HUES48 (cell line): ENCODE data around the gene RAPGEF5.

Experiments
- H3K27ac ChIP-seq: one replicate; pipeline ENCODE4 v1.7.0; 2013; ENCODE audit warnings: low read depth, low read length, inconsistent platforms
- H3K27me3 ChIP-seq: 2 replicates; pipeline ENCODE4 v1.6.1; 2013; ENCODE audit warnings: mild to moderate bottlenecking, low read length; ENCODE audit not compliant: control insufficient read depth, insufficient read depth
- H3K36me3 ChIP-seq: 2 replicates; pipeline ENCODE4 v1.6.1; 2013; ENCODE audit warnings: low read length; ENCODE audit not compliant: control insufficient read depth, insufficient read depth
- H3K4me1 ChIP-seq: 2 replicates; pipeline ENCODE4 v1.6.1; 2013; ENCODE audit warnings: mild to moderate bottlenecking, low read length; ENCODE audit not compliant: control insufficient read depth, insufficient read depth
- H3K4me3 ChIP-seq: 2 replicates; pipeline ENCODE4 v1.5.1; 2013; ENCODE audit warnings: mild to moderate bottlenecking, low read depth, low read length
- H3K9ac ChIP-seq: 2 replicates; pipeline ENCODE4 v1.6.1; 2013; ENCODE audit warnings: mild to moderate bottlenecking, low read depth, low read length, moderate library complexity
- H3K9me3 ChIP-seq: 2 replicates; pipeline ENCODE4 v1.6.1; 2013; ENCODE audit warnings: low read length; ENCODE audit not compliant: control insufficient read depth, insufficient read depth

Gene RAPGEF5

DNA sequence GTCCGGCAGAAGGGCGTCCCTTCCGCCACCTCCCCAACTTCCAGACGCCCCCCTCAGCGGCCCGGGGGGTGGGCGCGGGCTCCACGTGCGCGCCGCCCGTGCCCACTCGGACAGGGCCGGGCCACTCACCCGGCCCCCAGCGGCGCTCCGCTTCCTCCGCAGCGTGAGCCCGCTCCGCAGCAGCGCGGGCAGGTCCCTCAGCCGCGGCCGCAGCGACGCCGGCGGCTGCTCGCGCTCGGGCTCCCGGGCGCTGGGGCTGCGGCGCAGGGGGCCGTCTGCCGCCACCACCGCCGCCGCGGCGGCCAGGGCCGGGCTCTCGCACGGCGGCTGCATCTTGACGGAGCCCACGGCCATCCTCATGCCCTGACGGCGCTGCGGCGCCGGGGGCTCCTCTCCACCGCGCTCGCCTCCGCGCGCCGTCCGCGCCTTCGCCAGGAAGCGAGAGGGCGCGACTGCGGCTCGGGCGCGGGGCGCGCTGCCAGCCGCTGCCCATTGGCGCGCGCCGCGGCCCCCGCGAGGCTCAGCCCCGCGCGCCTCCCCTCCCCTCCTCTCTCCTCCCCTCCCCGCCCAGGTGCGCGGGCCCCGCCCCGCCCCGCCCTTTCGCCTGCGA lies at the start of gene RAPGEF5:
Gene RAPGEF5 (minus strand): TSS at position 454 of the 610 bp plus-strand sequence. CDS start 94 bp downstream, at position 360.
- no peaks in the 10 kb centered on the region for H3K36me3 ChIP-seq
- H3K9ac ChIP-seq: no peak within 1 kb of the TSS
- no peaks in the 10 kb centered on the region for H3K9me3 ChIP-seq
- peak within 1 kb of the TSS; percentile 33 for H3K27ac ChIP-seq
- peaks cover 20% of the 10 kb centered on the region for H3K4me1 ChIP-seq
- H3K4me3 ChIP-seq: peak within 1 kb of the TSS; percentile 65
- H3K27me3 ChIP-seq: peaks cover 22% of the 10 kb centered on the region

DNA sequence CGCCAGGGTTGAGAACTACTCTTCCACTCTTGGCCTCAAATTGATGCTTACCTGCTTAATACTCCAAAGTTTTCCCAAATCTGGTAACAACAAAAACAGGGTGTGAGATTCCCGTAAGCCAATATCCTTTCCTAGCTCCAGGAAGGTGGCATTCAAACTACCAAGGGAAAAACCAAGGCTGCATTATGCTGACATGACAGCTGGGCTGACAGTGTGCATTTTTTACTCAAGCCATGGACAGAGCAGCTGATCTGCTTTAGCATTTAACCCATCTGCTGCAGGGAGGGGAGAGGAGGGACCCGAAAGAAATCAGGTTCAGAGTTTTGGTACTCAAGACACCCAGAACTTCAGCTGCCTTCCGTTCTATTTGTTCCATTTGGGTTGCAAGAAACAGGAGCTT lies 49.8 kb upstream of the RAPGEF5 start:
- H3K4me3 ChIP-seq: no peak overlapping the region
- no peak overlapping the region for H3K27ac ChIP-seq
- H3K4me1 ChIP-seq: peaks cover 4% of the 10 kb centered on the region; the same call in 1 of the 2 replicates
- H3K36me3 ChIP-seq: no peaks in the 10 kb centered on the region
- no peak overlapping the region for H3K9ac ChIP-seq
- no peaks in the 10 kb centered on the region for H3K27me3 ChIP-seq
- H3K9me3 ChIP-seq: no peaks in the 10 kb centered on the region

DNA sequence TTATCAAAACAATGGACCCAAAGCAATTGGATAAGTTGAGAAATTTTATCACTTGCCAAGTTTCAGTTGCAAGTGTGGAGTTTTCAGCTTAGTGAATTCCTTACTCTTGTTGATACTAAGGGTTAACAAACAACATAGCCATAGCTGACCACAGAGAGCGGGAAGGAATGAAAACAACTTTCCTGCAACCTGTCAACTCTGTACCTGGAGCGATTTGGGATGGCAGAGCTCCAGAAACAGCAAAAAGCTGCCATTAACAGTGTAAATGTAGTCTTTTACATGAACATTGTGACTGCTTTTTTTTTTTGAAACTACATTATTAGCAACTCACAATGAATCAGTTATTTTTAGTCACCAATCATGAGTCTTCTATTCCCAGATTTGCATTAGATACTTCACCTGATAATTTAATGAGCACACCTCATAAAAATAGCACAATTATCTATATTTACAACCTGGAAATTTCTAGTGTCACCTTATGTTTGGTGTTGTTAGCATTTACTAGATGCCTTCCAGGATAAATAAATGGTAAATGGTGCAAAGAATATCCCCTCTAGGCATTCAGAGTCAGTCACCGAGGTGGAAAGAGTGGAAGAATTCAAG lies 47.6 kb upstream of the RAPGEF5 start:
- no peaks in the 10 kb centered on the region for H3K9me3 ChIP-seq
- no peak overlapping the region for H3K4me3 ChIP-seq
- H3K9ac ChIP-seq: no peak overlapping the region
- no peaks in the 10 kb centered on the region for H3K27me3 ChIP-seq
- H3K4me1 ChIP-seq: no peaks in the 10 kb centered on the region
- no peak overlapping the region for H3K27ac ChIP-seq
- H3K36me3 ChIP-seq: no peaks in the 10 kb centered on the region

DNA sequence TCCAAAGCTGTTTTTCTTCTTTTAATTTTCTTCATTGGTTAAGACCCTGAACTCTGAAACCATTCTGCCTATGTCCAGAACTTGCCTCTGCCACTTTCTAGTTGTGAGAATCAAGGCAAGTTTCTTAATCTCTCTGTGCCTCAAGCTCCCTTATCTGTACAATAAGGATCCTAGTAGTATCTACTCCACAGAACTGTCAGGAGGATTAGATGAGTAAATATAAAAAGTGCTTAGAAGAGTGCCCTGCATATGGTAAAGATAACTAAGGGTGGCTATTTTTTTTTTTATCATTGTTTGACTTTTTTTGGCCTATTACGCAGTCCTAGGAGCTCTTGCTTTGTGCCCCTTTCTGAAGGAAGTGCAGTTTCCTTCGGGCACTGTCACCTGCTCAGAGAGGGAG lies 46.4 kb upstream of the RAPGEF5 start:
- H3K4me3 ChIP-seq: no peak overlapping the region
- no peaks in the 10 kb centered on the region for H3K27me3 ChIP-seq
- H3K9me3 ChIP-seq: no peaks in the 10 kb centered on the region
- H3K27ac ChIP-seq: no peak overlapping the region
- no peaks in the 10 kb centered on the region for H3K36me3 ChIP-seq
- no peaks in the 10 kb centered on the region for H3K4me1 ChIP-seq
- H3K9ac ChIP-seq: no peak overlapping the region

GRCh38 chr7:22402250-22402649 lies 45.3 kb upstream of the RAPGEF5 start:
- Histone ChIP-seq H3K27me3 (no peaks in the 10 kb centered on the region), H3K9me3 (no peaks in the 10 kb centered on the region), H3K27ac (no peak overlapping the region), H3K4me1 (no peaks in the 10 kb centered on the region), H3K9ac (no peak overlapping the region), H3K4me3 (no peak overlapping the region), H3K36me3 (no peaks in the 10 kb centered on the region)

DNA sequence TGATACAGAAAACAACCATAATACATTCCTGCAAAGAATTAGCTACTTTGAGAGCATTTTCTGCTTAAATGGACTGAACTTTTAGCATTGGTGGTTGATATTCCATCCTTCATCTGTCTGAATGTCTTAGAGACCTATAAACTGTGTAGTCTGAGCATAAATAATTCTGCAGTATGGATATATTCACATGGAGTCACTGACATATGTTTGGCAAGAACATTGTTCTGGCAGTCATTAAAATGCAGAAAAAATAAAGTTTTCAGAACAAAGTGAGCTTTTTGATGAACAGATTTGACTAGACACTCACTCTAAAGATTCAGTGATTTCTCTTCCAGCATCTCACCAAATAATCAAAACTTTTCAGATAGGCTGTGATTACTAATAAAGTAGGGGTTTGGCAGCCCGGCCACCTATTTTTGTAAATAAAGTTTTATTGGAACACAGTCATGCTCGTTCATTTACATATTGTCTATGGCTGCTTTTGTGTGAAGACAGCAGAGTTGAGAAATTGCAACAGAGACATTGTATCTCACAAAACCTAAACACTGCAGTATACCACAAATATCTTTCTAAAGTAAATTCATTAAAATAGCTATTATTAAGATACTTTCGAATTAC lies 44.1 kb upstream of the RAPGEF5 start:
- H3K27ac ChIP-seq: no peak overlapping the region
- H3K9me3 ChIP-seq: no peaks in the 10 kb centered on the region
- H3K27me3 ChIP-seq: no peaks in the 10 kb centered on the region
- no peaks in the 10 kb centered on the region for H3K4me1 ChIP-seq
- H3K9ac ChIP-seq: no peak overlapping the region
- H3K36me3 ChIP-seq: no peaks in the 10 kb centered on the region
- H3K4me3 ChIP-seq: no peak overlapping the region

DNA sequence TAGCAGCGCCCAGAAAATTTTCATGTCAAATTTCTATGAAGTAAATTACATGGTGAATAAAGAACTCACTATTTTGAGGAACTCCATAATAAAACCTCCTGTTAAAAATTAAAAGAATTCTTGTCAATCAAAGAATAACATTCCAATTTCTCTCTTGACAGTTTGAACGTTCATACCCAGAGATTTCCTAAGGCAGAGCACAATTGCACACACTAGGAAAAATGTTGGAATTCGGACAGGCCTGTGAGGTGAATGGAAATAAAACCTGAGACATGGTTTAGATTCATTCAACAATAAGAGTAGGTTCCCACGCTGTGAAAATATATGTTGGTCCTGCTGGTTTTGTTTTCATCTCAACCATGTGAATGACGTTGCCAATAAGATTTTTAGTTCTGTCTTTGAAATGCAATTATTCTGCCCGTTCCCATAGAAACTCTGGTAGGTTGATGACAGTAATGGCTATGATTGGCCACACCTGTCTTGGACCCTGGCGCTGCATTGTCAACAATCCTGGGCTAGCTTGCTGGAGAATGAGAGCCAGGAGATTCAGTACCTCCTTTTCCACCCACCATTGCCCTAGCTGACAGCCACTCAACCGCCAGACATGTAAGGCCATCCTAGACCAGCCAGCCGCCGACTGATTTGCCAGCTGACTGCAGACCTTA lies 43.3 kb upstream of the RAPGEF5 start:
- H3K9me3 ChIP-seq: no peaks in the 10 kb centered on the region
- H3K4me3 ChIP-seq: no peak overlapping the region
- no peaks in the 10 kb centered on the region for H3K4me1 ChIP-seq
- no peak overlapping the region for H3K27ac ChIP-seq
- no peaks in the 10 kb centered on the region for H3K27me3 ChIP-seq
- H3K9ac ChIP-seq: no peak overlapping the region
- no peaks in the 10 kb centered on the region for H3K36me3 ChIP-seq

DNA sequence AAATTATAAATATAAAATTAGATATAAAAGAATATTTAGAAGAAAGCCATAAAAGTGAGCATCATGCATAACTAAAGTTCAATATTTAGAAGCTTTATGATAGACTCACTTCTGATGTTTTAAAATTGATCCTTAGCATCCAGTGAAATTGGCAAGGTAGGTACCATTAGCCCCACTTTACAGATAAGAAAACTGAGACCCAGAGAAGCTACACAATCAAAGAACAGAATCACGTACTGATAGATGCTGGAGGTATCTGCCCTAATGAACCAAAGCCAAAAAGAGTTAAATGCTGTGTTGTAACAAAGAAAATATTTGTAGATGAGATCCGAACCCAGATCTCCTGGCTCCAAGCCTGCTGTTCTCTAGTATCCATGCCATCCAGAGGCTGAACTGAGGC lies 42.6 kb upstream of the RAPGEF5 start:
- Histone ChIP-seq H3K4me3 (no peak overlapping the region), H3K9ac (no peak overlapping the region), H3K27me3 (no peaks in the 10 kb centered on the region), H3K4me1 (no peaks in the 10 kb centered on the region), H3K27ac (no peak overlapping the region), H3K9me3 (no peaks in the 10 kb centered on the region), H3K36me3 (no peaks in the 10 kb centered on the region)

DNA sequence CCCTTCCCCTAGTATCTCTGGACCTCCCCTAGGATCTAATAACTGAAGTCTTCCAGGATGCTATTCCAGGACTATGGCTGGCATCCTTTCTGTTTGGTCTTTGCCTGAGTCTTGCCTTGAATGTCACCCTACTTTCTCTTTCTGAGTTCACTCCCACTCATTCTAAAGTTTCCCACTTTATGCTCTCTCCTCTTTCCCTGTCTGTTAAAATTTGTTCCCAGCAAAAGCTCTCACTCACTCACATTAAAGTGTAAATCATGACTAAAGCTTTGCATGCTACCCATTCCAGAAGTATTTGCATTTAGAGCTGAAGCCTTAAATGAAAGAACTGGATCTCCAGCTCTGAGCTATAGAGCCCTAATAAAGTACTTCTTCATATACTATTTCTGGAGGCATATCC lies 42.1 kb upstream of the RAPGEF5 start:
- H3K4me3 ChIP-seq: no peak overlapping the region
- no peak overlapping the region for H3K27ac ChIP-seq
- no peaks in the 10 kb centered on the region for H3K27me3 ChIP-seq
- no peak overlapping the region for H3K9ac ChIP-seq
- no peaks in the 10 kb centered on the region for H3K9me3 ChIP-seq
- H3K36me3 ChIP-seq: no peaks in the 10 kb centered on the region
- H3K4me1 ChIP-seq: no peaks in the 10 kb centered on the region

- H3K9ac ChIP-seq: no peak overlapping the region
- no peaks in the 10 kb centered on the region for H3K4me1 ChIP-seq
- no peaks in the 10 kb centered on the region for H3K9me3 ChIP-seq
- H3K27ac ChIP-seq: no peak overlapping the region
- no peaks in the 10 kb centered on the region for H3K27me3 ChIP-seq
- no peaks in the 10 kb centered on the region for H3K36me3 ChIP-seq
- H3K4me3 ChIP-seq: no peak overlapping the region
Observed at GRCh38 chr7:22397981-22398380, 41.0 kb upstream of the RAPGEF5 start.

GRCh38 chr7:22395222-22395621 lies 38.3 kb upstream of the RAPGEF5 start:
- Histone ChIP-seq H3K9ac (no peak overlapping the region), H3K4me1 (peaks cover 4% of the 10 kb centered on the region), H3K27me3 (no peaks in the 10 kb centered on the region), H3K36me3 (no peaks in the 10 kb centered on the region), H3K4me3 (no peak overlapping the region), H3K27ac (no peak overlapping the region), H3K9me3 (no peaks in the 10 kb centered on the region)
